SK-N-MC (cell line): Measurements from ENCODE around the gene GGTLC1.
"Not testable (repeated sequence)": the region's sequence is repeated elsewhere in the genome, so short reads cannot be mapped to it uniquely, and the experiment has no call there.

ENCODE experiments used
- DNase-seq: peaks from one replicate; pipeline ENCODE4 v3.0.0-alpha.2; 2011; ENCODE audit warnings: low read depth, low spot score
- H3K27ac ChIP-seq: fragments of 200-600 bp; sonication (generic); 2 replicates; pipeline ENCODE4 v1.5.1; 2016; ENCODE audit warnings: mixed run types
- H3K36me3 ChIP-seq: fragments of 200-600 bp; sonication (generic); 2 replicates; pipeline ENCODE4 v1.6.1; 2017; ENCODE audit warnings: antibody characterized with exemption, low read length, mixed read lengths; ENCODE audit not compliant: insufficient read depth
- H3K4me3 ChIP-seq: fragments of 200-600 bp; sonication (generic); 2 replicates; pipeline ENCODE4 v1.5.1; 2016
- H3K9ac ChIP-seq: fragments of 200-600 bp; sonication (generic); 2 replicates; pipeline ENCODE4 v1.8.0; 2017; ENCODE audit warnings: mixed run types, mixed read lengths; ENCODE audit not compliant: insufficient read length
- H3K9me3 ChIP-seq: fragments of 200-600 bp; sonication (generic); 2 replicates; pipeline ENCODE4 v1.6.1; 2017; ENCODE audit warnings: low read depth, mild to moderate bottlenecking, antibody characterized with exemption, low read length, moderate library complexity, mixed read lengths
- EZH2 ChIP-seq: fragments of 200-600 bp; sonication (generic); IDR thresholded peaks from one replicate; pipeline ENCODE4 v1.6.1; 2017; ENCODE audit warnings: antibody characterized with exemption
- FOXP2 ChIP-seq: optimal IDR thresholded peaks from 2 replicates; pipeline ENCODE3; 2011; ENCODE audit warnings: mild to moderate bottlenecking, moderate library complexity; ENCODE audit not compliant: insufficient read depth; ENCODE audit errors: extremely low read length, control extremely low read depth
- POLR2AphosphoS5 ChIP-seq: IDR thresholded peaks from 2 replicates; pipeline ENCODE4 v1.6.1; 2012; ENCODE audit warnings: mild to moderate bottlenecking, low read depth, low read length, borderline replicate concordance

Gene GGTLC1

DNA sequence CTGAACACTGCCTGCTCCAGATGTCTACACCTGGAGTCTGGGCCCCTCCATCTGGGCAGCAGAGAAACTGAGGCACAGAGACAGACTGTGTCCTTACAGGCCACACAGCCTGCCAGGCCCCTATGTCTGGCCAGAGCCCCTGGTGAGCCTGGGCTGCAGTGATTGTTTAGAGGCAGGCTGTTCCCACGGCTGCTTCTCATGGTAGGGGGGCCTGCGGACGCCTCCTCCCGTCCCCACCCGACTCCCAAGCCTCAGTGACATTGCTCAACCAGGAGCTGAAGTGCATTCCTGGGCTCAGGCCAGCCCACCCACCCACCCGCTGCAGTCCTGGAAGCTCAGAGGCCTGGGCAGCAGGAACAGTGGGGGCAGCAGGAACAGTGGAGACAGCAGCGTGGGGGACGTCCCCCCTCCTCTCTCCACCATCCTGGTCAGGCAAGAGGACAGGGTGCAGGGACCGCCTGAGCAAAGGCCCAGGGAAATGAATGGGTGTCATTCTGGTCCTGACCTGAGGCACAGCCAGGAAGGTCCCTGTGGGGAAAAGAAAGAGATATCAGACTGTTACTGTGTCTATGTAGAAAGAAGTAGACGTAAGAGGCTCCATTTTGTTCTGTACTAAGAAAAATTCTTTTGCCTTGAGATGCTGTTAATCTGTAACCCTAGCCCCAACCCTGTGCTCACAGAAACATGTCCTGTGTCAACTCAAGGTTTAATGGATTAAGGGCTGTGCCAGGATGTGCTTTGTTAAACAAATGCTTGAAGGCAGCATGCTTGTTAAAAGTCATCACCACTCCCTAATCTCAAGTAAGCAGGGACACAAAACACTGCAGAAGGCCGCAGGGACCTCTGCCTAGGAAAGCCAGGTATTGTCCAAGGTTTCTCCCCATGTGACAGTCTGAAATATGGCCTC, 6.2 kb downstream of the GGTLC1 start:
- not testable (repeated sequence) for DNase-seq

DNA sequence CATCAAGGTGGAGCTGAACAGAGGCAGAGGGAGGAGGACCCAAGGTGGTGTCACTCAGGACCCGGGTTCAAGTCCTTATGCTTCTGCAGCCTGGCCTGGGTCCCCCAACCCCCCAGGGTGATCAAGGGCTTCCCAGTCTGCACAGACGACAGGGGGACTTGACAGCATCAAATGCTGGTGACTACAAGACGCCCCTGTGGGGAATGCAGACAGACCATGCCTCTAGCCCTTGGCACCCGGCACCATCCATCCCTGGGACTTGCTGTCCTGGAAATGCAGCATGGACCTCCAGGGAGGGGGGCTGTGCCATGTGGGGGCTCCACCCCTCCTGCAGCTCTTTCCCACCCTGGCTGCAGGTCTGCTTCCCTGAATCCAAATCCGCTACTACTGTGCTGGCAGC, 7.1 kb downstream of the GGTLC1 start:
- not testable (repeated sequence) for H3K9me3 ChIP-seq, H3K36me3 ChIP-seq, H3K4me3 ChIP-seq, H3K9ac ChIP-seq, H3K27ac ChIP-seq, DNase-seq

More for the DNA sequence above, 6.2 kb downstream of the GGTLC1 start:
- not testable (repeated sequence) for H3K27ac ChIP-seq, H3K4me3 ChIP-seq, H3K9me3 ChIP-seq, H3K9ac ChIP-seq, H3K36me3 ChIP-seq

DNA sequence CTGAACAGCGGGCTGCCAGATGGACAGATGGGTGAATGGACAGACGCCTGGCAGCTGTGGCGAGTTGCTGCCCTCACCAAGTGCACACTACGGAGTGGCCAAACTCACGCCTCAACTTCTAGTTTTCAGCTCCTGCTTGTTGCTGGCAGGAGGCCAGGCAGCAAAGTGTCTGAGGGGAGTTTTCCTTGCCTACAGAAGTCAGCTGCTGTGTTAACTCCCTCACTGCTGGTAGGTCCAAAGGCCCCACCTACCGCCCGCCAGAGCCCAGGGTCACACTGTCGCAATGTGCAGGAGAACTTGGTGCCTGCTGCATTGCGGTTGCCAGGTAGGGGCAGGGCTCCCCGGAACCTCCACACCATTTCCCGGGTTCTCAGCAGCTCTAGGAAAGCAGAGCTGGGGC, 7.6 kb downstream of the GGTLC1 start:
- not testable (repeated sequence) for DNase-seq, H3K4me3 ChIP-seq, H3K9ac ChIP-seq, H3K9me3 ChIP-seq, H3K36me3 ChIP-seq, H3K27ac ChIP-seq

DNA sequence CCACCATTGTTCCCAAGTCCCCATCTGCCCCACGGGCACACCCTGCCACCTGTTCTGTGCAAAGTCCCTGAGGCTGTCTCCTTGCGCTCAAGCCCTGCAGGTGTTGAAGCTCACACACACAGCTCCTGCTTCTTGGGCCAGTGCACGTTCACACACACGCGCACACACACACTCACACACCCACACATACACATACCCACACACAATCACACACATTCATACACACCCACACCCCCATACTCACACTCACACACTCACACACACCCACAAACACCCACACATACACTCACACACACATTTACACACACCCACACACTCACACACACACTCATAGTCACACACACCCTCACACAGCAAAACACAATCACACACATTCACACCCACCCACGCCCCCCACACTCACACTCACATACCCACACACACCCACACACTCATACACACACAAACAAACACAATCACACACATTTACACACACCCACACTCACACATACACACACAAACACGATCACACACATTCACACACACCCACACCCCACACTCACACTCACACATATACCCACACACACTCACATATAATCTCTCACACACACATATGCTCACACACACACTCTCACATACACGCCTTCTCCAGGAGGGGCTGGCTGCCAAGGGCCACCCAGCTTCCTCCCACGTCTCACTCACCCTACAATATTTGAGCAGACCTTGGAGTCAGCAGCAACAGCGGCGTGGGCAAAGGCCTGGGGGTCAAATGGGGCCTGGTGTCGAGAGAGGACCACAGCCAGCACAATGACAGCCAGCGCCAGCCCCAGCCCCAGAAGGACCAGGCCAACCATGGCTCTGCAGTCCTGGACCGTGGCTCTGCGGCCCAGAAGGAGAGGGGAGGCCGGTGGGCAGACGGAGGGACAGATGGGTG, 8.4 kb downstream of the GGTLC1 start:
- DNase-seq, H3K27ac ChIP-seq, H3K4me3 ChIP-seq, H3K36me3 ChIP-seq, H3K9me3 ChIP-seq, H3K9ac ChIP-seq: not testable (repeated sequence)

DNA sequence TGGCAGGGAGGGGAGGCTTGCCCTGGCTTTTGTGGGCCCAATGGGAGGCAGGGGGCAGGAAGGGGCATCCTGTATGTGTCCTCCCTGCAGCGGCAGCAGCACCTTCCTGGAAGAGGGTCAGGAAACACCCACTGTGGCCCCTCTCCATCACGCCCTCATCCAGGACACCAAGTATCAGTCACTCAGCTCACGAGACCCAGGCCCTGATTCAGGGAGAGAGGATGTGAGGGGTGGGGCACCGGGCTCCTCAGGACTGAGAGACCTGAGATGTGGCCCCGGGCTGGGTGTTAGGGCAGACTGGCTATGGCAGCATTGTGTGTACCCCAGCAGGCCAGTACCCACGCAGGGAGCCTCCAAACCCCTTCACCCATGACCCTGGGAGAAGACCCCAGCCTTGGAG, 9.2 kb downstream of the GGTLC1 start:
- H3K36me3 ChIP-seq, H3K4me3 ChIP-seq, DNase-seq, H3K9ac ChIP-seq, H3K9me3 ChIP-seq, H3K27ac ChIP-seq: not testable (repeated sequence)

DNA sequence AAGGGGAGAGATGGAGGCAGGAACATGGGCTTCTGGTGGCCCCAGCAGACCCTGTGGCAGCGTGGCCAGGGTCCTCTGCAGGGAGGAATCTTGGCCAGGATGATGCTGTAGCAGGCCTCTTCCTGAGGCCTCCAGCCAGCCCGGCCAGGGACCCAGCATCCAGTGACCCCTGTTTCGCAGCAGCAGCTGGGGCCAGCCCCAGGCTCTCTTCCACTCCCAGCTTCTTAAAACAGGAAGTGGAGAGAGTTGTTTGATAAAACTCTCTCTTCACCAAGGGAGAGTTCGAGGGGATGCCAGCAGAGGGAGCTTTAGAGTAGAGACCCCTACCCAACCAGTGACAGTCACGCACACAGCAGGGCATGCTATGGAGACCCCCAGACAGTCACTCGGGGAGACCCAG, 10.1 kb downstream of the GGTLC1 start:
- not testable (repeated sequence) for H3K4me3 ChIP-seq, H3K36me3 ChIP-seq, DNase-seq, H3K9ac ChIP-seq, H3K27ac ChIP-seq, H3K9me3 ChIP-seq

DNA sequence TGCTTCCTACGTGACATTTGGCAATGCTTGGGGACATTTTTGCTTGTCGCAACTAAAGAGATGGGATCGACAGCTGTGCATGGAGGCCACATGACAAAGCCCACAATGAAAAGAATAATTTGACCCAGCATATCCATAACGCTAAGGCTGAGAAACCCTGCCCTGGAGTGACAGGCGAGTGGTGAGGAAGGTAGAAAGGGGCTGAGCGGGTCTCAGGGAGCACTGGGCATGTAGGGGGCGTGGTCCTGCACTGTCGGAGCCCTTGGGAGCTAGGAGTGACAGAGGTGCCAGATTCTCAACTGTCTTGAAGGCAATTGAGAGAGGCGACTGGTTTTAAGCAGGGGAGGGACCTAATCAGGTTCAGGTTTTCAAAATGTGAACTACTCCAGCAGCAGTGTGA, 13.6 kb downstream of the GGTLC1 start:
- TF ChIP-seq FOXP2 (no peak), EZH2 (no peak), POLR2AphosphoS5 (no peak)
- Histone ChIP-seq H3K36me3 (no peaks in the 10 kb centered on the region), H3K4me3 (no peak overlapping the region), H3K9me3 (no peaks in the 10 kb centered on the region), H3K27ac (no peak overlapping the region), H3K9ac (no peak overlapping the region)
- DNase-seq = no peak

DNA sequence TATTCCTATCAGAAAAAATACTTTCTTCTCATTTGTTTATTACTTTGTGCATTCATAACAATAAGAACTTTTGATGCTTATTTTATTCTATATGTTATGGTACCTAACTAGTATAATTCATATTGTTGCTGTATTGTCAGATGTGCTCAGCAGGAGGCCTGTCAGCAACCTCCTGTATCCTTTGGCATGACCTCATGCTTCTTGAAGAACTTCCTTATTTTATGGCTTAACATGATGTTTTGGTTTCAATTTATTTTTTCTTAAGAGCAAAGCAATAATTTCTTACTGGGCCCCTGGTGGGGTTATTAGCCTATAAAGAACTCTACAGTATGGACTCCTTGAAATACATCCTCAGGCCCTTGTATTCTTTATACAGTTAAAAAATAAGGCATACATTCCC, 17.3 kb downstream of the GGTLC1 start:
- H3K9ac ChIP-seq = no peak overlapping the region
- no peaks in the 10 kb centered on the region for H3K9me3 ChIP-seq
- no peak for DNase-seq
- no peak overlapping the region for H3K4me3 ChIP-seq
- no peaks in the 10 kb centered on the region for H3K36me3 ChIP-seq
- H3K27ac ChIP-seq = no peak overlapping the region
- TF ChIP-seq POLR2AphosphoS5 (no peak), FOXP2 (no peak), EZH2 (no peak)

DNA sequence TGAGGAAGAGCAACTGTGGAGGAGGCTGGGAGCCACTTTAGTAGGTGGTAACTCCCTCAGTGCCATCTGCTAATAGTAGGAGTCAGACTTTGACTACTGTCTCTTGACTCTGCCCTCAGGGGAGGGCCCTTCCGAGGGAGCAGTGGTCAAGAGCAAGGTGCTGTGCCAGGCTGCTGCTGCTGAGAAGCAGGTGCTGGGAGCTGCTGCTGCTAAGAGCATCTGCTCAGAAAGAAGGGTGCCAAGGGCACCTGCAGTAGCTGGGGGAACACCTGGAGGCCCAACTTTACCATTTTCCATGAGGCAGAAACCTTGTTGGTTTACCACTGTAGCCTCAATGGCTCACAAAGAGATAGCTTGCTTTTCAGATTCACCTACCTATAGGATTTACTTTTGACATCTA, 18.5 kb downstream of the GGTLC1 start:
- TF ChIP-seq EZH2 (no peak), POLR2AphosphoS5 (no peak), FOXP2 (no peak)
- no peak for DNase-seq
- H3K9ac ChIP-seq = no peak overlapping the region
- H3K9me3 ChIP-seq = no peaks in the 10 kb centered on the region
- H3K36me3 ChIP-seq = no peaks in the 10 kb centered on the region
- no peak overlapping the region for H3K4me3 ChIP-seq
- H3K27ac ChIP-seq = no peak overlapping the region
